H54 (cell line): ENCODE measurements around the gene ANO6.
A peak's percentile ranks its signal among the peaks of the same experiment; 100 is the strongest.

Source experiments
- DNase-seq: peaks from one replicate; pipeline ENCODE4 v3.0.0; 2011; ENCODE audit warnings: low spot score, mixed read lengths; ENCODE audit not compliant: insufficient read length
- FAIRE-seq: peaks from 3 replicates; lab custom pipeline; 2011; peaks lifted over from hg19 to GRCh38; lab: Jason Lieb, UNC
- POLR2A ChIP-seq: IDR thresholded peaks from 2 replicates; pipeline ENCODE4 v1.6.1; 2011; ENCODE audit warnings: low read depth, mild to moderate bottlenecking, low read length

Gene ANO6

DNA sequence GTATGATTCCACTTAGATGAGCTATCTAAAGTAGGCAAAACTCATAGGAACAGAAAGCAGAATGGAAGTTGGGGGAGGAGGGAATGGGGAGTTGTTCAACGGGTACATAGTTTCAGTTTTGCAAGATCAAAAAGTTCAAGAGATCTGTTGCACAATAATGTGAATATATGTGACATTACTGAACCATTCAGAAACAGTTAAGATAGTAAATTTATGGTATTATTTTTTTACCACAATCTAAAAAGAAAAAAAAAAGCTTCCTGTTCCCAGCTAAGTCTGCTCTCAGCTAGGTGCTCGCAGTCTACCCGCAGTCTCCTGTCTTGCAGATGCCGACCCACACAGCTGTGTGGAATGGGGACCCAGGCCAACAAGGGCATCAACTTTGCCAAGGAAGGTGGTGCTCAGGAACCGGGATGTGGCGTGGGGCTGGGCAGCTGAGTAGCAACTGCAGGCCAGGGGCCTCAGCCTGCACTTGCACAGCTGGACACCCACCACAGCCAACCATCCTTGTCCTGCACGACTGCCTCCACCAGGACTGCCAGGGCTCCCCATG, 15.3 kb upstream of the ANO6 start:
- FAIRE-seq = no peak
- TF ChIP-seq POLR2A = no peak
- DNase-seq = no peak

DNA sequence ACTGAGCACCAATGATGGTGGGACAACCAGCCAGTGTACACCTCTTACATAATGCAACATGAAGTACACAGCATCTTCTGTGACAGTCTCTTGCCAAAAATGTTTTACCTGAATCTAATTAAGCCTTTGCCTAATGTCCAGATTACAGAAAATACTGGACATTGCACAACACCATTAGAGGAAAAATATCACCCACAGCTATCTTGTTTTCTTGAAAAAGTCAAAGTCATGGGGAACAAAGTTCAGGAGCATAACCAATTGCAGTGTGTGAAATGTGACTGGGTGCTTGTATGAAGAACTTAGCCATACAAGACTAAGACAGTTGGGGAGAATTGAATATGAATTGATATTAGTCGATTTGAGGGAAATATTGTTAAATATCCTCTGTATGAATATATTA, 12.1 kb upstream of the ANO6 start:
- TF ChIP-seq POLR2A = no peak
- FAIRE-seq = no peak
- DNase-seq = no peak

DNA sequence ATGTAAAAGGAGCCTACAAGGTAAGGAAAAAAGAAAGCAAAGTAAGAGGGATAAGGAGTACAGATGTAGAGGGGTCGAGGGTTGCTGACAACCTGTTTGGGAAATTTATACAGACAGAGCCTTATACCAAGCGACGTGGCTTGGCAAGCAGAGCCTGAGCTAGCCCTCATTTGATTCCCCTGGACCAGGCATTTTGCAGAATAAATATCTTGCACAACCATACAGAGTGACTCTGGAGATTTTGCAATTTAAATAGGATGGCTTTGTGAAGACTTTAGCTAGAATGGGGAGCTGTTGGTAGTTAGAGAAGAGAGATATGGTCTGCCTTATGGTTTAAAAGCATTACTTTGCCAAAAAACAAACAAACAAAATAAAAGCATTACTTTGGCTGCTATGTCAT, 11.1 kb upstream of the ANO6 start:
- FAIRE-seq (no peak), DNase-seq (no peak)
- TF ChIP-seq POLR2A = no peak

DNA sequence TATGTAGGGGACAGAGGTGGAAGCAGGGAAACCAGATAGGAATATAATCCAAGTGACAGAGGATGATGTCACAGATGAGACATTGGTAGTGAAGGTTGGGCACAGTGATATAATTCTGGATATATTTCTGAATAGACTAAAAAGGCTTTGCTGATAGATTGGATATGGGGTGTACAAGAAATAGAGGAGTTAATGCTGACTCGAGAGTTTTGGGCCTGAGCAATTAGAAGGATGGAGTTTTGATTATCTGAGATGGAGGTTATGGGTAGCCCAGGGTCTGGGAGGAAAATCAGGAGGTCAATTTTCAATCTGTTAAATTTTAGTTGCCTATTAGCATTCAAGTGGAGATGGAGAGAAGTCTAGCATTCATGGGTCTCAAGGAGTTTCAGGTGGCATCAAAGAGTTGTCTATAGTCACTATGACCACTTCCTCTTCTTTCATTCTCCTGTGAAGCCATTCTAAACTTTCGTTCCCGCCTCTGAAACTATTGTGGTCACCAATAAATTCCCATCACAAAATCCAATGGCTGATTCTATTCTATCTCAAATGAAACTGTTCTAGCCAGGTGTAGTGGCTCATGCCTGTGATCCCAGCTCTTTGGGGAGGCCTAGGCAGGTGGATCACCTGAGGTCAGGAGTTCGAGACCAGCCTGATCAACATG, 10.6 kb upstream of the ANO6 start:
- FAIRE-seq = no peak
- TF ChIP-seq POLR2A = no peak
- DNase-seq = no peak

DNA sequence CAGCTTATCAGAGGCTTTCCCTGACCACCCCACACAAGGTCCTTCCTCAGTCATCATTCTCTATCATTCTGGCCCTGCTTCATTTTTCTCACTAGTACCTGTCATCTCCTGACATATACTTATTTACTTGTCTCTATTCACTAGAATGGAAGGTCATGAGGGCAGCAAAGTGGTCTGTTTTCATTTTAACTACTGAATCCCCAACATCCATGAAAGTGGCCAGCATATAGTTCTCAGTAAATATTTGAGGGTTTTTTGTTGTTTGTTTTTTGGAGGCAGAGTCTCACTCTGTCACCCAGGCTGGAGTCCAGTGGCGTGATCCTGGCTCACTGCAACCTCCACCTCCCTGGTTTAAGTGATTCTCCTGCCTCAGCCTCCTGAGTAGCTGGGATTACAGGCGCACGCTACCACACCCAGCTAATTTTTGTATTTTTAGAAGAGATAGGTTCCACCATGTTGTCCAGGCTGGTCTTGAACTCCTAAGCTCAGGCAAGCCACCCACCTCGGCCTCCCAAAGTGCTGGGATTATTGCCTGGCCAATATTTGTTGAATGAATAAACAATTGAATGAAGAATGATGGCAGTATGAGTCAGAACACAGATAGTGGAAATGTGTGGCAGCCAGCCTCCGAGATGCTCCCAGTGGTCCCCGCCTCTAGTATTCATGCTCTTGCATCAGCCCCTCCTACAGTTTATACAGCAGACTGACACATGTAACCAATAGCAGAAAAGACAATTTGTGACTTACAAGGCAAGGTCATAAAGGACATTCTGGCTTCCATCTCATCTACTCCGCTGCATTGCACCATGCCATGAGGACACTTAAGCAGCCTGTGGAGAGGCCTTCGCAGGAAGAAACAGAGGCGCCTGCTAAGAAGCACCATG, 7.0 kb upstream of the ANO6 start:
- FAIRE-seq (peak; percentile 92), DNase-seq (no peak)
- TF ChIP-seq POLR2A = no peak

DNA sequence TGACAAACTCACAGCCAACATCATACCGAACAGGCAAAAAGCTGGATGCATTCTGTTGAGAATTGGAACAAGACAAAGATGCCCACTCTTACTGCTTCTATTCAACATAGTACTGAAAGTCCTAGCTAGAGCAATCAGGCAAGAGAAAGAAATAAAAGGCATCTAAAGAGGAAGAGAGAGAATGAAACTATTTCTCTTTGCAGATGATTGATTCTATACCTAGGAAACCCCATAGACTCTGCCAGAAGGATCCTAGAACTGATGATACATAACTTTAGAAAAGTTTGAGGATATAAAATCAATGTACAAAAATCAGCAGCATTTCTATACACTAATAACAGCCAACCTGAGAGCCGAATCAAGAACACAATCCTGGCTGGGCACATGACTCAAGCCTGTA, 6.1 kb upstream of the ANO6 start:
- TF ChIP-seq POLR2A = no peak
- no peak for FAIRE-seq
- DNase-seq = no peak

DNA sequence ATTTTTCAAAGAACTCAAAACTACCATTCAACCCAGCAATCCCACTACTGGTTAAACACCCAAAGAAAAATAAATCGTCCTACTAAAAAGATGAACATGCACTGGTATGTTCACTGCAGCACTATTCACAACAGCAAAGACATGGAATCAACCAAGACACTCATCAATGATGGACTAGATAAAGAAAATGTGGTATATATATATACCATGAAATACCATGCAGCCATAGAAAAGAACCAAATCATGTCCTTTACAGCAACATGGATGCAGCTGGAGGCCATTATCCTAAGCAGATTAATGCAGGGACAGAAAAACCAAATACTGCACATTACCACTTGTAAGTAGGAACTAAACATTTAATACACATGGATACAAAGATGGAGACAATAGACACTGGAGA, 3.8 kb upstream of the ANO6 start:
- no peak for TF ChIP-seq POLR2A
- no peak for DNase-seq
- FAIRE-seq = no peak

DNA sequence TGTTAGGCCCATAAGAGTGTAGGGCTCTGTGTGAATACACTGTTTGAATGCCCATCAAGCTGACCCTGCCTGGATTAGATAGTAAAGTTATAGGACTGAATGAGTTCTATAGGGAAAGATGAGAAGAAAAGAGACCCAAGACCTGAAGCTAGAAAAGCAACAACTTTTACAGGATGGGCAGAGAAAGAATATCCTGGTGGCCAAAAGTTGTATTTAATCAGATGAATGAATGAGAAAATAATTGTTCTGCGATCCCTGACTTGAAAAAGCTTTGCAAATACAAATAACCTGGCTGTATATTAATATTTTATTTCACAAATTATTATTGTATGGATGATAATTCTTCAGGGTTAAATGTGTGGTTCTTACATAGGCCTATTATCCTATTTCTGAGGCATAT, 2.8 kb upstream of the ANO6 start:
- DNase-seq (no peak), FAIRE-seq (no peak)
- no peak for TF ChIP-seq POLR2A

DNA sequence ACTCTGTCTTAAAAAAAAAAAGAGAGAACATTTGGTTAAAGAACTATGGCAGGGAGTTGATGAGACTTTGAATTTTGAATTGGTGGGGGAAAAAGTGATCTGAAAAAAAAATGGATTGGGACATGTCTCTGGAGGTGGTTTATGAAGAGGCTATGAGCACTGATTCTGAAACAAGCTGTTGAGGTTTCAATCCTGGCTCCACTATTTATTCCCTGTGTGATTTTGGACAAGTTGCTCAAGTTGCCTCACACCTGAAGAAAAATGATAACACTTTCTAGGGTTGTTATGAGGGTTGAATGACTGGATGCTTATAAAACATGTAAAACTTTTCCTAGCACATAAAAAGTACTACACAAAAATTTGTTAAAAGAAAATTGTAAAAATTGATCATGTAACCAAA, 1.8 kb upstream of the ANO6 start:
- FAIRE-seq (peak; percentile 71), DNase-seq (no peak)
- TF ChIP-seq POLR2A = no peak

DNA sequence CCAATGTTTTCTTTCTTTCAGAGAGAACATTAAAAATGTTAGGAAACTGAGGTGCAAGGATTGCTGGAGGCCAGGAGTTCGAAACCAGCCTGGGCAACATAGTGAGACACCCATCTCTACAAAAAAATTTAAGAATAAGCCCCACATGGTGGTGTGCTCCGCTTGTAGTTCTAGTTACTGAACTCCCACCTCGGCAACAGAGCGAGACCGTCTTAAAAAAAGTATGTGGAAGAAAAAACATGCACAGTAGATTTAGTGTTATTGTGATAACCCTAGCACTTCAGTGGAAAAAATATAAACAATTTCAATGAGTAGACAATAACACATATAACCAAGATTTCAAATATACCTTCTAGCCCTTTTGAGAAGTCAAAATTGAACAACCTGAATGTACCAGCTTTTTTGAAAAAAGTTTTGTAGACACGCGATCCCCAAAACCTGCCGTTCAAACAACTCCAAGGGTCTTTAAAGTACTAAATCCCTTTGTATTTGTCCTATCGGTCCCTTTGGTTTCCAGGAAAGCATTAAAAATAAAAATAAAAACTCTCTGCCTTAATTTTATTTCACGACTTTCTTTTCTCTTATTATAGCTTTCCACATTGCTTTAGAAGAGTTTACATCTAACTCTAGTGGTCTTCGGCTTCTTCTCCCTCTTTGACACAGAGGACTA, 1.0 kb upstream of the ANO6 start:
- DNase-seq (no peak), FAIRE-seq (no peak)
- no peak for TF ChIP-seq POLR2A

DNA sequence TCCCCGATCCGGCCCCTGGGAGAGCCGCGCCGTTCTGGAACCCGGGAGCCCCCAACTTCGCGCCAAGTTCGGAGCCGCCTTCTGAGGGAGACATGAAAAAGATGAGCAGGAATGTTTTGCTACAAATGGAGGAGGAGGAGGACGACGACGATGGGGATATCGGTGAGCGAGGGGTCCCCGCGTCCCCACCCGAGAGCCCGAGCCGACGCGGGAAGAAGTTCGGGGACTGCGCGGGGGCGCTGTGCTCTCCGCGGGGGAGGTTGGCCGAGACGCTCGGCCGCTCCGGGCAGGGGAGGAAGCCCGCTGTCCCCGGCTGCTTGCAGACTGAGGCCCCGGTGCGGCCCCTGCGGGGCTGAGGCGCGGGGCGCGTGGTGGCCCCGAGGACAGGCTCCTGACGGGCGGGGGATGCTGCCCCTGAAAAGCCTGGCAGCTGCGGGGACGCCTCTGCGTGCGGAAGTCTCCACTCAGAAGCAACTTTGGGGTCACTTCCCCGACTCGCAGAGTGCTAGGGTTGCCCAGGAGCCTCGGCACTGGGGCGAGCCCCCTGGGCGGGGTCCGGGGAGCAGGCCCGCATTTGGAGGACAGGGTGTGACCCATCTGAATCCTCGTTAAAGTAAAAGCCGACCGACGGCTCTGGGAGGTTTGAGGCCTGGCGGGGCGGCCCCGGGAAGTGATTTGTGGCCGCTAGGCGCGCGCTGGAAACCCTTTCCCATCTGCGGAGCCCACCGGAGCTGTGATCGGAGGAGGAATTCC, 511 bp downstream of the ANO6 start:
- DNase-seq = peak; percentile 19

DNA sequence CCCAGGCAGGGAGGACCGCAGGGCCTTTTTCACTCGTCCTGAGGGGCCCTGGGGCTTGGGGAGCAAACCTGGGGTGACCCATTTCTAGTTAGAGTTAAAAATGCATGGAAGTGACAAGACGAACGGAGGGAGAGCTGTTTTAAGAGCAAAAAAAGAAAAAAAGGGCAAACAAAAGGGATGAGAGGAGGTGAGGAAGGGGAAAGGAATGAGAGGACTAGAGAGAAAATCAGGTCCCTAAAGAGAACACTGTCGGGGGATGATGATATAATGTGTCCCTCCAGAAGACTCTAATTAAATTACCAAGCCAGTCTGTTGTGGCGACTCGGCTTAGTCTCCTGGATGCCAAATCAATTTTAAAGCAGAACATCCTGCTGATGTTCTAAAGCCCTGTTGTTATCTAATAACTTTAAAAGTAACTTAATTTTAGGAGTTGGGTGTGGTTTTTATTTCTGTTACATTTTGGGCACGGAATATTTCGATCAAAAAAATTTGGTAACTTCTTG, 1.1 kb downstream of the ANO6 start:
- no peak for FAIRE-seq
- DNase-seq = no peak
- no peak for TF ChIP-seq POLR2A

More for the DNA sequence above, 511 bp downstream of the ANO6 start:
- no peak for FAIRE-seq
- TF ChIP-seq POLR2A = no peak

DNA sequence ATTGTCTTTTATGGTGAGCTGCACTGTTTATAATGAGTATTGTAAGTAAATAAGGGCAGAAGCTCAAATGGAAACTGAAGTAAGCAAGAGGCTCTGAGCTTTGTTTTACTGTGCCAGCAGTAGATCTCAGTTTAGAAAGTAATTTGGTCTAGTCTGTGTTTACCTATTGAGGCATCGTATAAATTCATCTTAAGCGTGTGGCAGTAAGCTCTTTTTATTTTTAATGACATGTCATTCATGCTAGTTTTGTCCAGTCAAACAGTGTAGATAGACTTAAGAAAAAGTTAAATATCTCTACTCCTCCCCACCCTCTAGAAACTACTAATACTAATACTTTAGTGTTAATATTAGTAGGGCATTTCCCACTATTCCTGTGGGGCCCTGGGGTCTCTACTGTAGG, 2.0 kb downstream of the ANO6 start:
- FAIRE-seq = no peak
- TF ChIP-seq POLR2A = no peak
- no peak for DNase-seq
